K562 (cell line): ENCODE results near the gene ADD1. TPM values are rescaled to one million over a fixed set of nuclear protein-coding genes. Genes with fewer than 3 reads are reported as not detected.

ENCODE experiments used
- ATF7 ChIP-seq: fragments of 450-650 bp; IDR thresholded peaks from 2 replicates; pipeline ENCODE4 v1.7.1; 2014; ENCODE audit warnings: mild to moderate bottlenecking, moderate library complexity
- CBFB ChIP-seq: sonication (generic); formaldehyde crosslinking; IDR thresholded peaks from 2 replicates; pipeline ENCODE4 v1.4.0; 2020; ENCODE audit warnings: mild to moderate bottlenecking, missing genetic modification reagents
- CREM ChIP-seq: IDR thresholded peaks from 2 replicates; pipeline ENCODE4 v1.6.1; 2014; ENCODE audit warnings: antibody characterized with exemption, low read depth
- ELF4 ChIP-seq: fragments of 450-650 bp; formaldehyde crosslinking; IDR thresholded peaks from 2 replicates; pipeline ENCODE4 v1.4.0; 2022; ENCODE audit warnings: missing genetic modification characterization
- EP300 ChIP-seq: IDR thresholded peaks from 2 replicates; pipeline ENCODE4 v1.6.1; 2012; ENCODE audit warnings: low read length, improper control_type of control experiment
- ETS2 ChIP-seq: IDR thresholded peaks from 2 replicates; pipeline ENCODE4 v1.6.1; 2016; ENCODE audit warnings: borderline replicate concordance, missing genetic modification characterization, mild to moderate bottlenecking, moderate library complexity, missing compliant biosample characterization; ENCODE audit not compliant: poor library complexity, severe bottlenecking
- FOXJ2 ChIP-seq: fragments of 200-800 bp; sonication (Bioruptor generic); IDR thresholded peaks from 2 replicates; pipeline ENCODE4 v1.6.1; 2016; ENCODE audit warnings: missing genetic modification characterization, missing compliant biosample characterization
- FOXP1 ChIP-seq: sonication (generic); formaldehyde crosslinking; IDR thresholded peaks from 2 replicates; pipeline ENCODE4 v1.8.0; 2022; ENCODE audit warnings: mild to moderate bottlenecking, missing genetic modification reagents
- KDM5B ChIP-seq: fragments of 200-600 bp; sonication (generic); IDR thresholded peaks from 2 replicates; pipeline ENCODE4 v1.6.1; 2012; ENCODE audit warnings: low read depth, mild to moderate bottlenecking, moderate library complexity, low read length, control low read depth, inconsistent platforms; ENCODE audit not compliant: insufficient replicate concordance
- NCOA2 ChIP-seq, 2 experiments: fragments of 450-650 bp; IDR thresholded peaks; 2 replicates each; pipeline ENCODE4 v1.6.1; 2018; ENCODE audit warnings: mild to moderate bottlenecking in 2 of 2, moderate library complexity in 1 of 2; ENCODE audit not compliant: partially characterized antibody in 2 of 2
- NONO ChIP-seq, 2 experiments: fragments of 200-400 bp in 1 of 2; fragments of 450-650 bp in 1 of 2; formaldehyde crosslinking in 1 of 2; IDR thresholded peaks; 2 replicates each; pipeline ENCODE4 v1.6.1; 2017; ENCODE audit warnings: low read depth in 2 of 2, mild to moderate bottlenecking in 2 of 2, moderate library complexity in 2 of 2, low read length in 1 of 2
- NR3C1 ChIP-seq: sonication (generic); formaldehyde crosslinking; IDR thresholded peaks from 2 replicates; pipeline ENCODE4 v1.8.1; 2022; ENCODE audit warnings: missing genetic modification reagents
- PML ChIP-seq: IDR thresholded peaks from 2 replicates; pipeline ENCODE4 v1.6.1; 2012; ENCODE audit warnings: low read length, inconsistent platforms
- RBM25 ChIP-seq: fragments of 200-400 bp; formaldehyde crosslinking; IDR thresholded peaks from 2 replicates; pipeline ENCODE4 v1.6.1; 2018; ENCODE audit warnings: low read length, low read depth, moderate library complexity; ENCODE audit not compliant: severe bottlenecking
- SRSF3 ChIP-seq: fragments of 200-400 bp; formaldehyde crosslinking; IDR thresholded peaks from 2 replicates; pipeline ENCODE4 v1.6.1; 2016; ENCODE audit warnings: mild to moderate bottlenecking, low read length, moderate library complexity; ENCODE audit not compliant: insufficient read depth
- ZC3H11A ChIP-seq: IDR thresholded peaks from 2 replicates; pipeline ENCODE4 v1.6.1; 2012; ENCODE audit warnings: low read depth, low read length, improper control_type of control experiment
- ZC3H4 ChIP-seq: sonication (generic); formaldehyde crosslinking; IDR thresholded peaks from 2 replicates; pipeline ENCODE4 v1.9.0; 2021; ENCODE audit warnings: missing genetic modification reagents, borderline replicate concordance
- ZFX ChIP-seq: sonication (generic); formaldehyde crosslinking; IDR thresholded peaks from 2 replicates; pipeline ENCODE4 v1.8.0; 2022; ENCODE audit warnings: mild to moderate bottlenecking, missing genetic modification reagents, moderate library complexity
- ZNF77 ChIP-seq: fragments of 250-450 bp; sonication (Bioruptor Pico); IDR thresholded peaks from 2 replicates; pipeline ENCODE4 v1.5.0; 2020
- polyA plus RNA-seq, 8 experiments: library from polyadenylated mRNA; depleted of rRNA in 4 of 8; stranded (reverse) in 5 of 8; unstranded in 3 of 8; fragments of >200 nt; fragmentation: Nextera tagmentation in 2 of 8; fragmentation: Illumina TruSeq in 1 of 8; extraction: Ambion mirVana in 2 of 8; extraction: Trizol in 1 of 8; gene quantifications; 2 replicates each; pipeline versions ENCODE4 v1.2.1 to v1.2.3, GENCODE V29; 2011 to 2014; ENCODE audit warnings: inconsistent platforms in 1 of 8, missing spikeins in 1 of 8
- total RNA-seq, 7 experiments: library from RNA; depleted of rRNA in 6 of 7; stranded (reverse); fragments of >200 nt in 6 of 7; fragmentation: Illumina TruSeq in 2 of 7; extraction: Trizol in 2 of 7; gene quantifications; 2 replicates each; pipeline versions ENCODE4 v1.2.1 to v1.2.3, GENCODE V29; 2011 to 2021; ENCODE audit warnings: low replicate concordance in 1 of 7
- TF ChIP-seq, protein P1 (sequence below): sonication (generic); formaldehyde crosslinking; IDR thresholded peaks from 2 replicates; pipeline ENCODE4 v1.8.0; 2022; ENCODE audit warnings: mild to moderate bottlenecking, missing genetic modification reagents, borderline replicate concordance
- TF ChIP-seq, protein P2 (sequence below): sonication (generic); formaldehyde crosslinking; IDR thresholded peaks from 2 replicates; pipeline ENCODE4 v1.8.0; 2022; ENCODE audit warnings: missing genetic modification reagents, mild to moderate bottlenecking, moderate library complexity, borderline replicate concordance

The ADD1 gene
- total and polyA plus RNA-seq, 9 of the 15 experiments (the other 6 are each of a cell fraction or from before 2014, with no cell fraction given): 17.5 to 153 (median 74.0) TPM

DNA sequence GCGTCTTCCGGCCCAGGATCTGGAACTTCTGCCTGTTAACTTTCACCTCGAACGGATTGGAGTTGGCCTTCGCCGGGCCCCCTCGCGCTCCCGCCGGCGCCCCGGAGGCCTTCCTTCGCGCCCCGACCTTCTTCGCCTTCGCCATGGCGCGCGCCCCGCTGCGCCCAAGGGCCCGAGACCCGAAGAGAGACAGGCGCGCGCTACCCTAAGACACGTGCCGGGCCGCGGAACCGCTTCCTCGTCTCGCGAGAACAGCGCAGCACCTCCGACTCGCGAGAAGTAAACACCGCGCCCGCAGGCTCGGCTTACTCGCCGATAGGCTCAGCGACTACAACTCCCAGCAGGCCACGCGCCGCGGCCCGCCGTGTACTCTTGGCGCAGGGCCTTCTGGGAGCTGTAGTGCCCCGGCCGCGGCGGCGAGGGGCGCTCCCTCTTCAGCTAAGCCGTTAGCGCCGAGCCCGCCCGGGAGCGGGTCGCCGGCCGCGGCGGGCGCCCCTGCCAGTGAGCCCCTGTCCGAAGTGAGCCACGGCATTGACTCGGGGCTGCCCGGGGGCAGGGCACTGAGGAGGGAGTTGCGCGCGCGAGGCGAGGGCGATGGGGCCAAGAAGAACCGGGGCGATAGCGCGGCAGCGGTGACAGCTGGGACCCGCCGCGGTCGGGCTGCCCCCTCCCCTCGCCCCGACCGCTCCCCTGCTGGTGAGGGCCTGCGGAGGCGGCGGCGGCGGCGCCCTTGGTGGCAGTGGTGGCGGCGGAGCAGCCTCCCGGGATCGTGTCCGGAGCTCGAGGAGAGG is 119.7 kb downstream of the ADD1 start, which contains the start of the genes GRK4 and NOP14 (continued):
- TF ChIP-seq ZC3H4 (CRISPR knock-in tag): no peak
- TF ChIP-seq NR3C1 (CRISPR knock-in tag): peak; percentile 80; the same call in 1 of the 2 replicates
- TF ChIP-seq FOXP1: peak; percentile 97
- peak in 1 of 2 experiments; percentile 66; a peak in 1 of 4 replicates for TF ChIP-seq NONO (IDR thresholded peaks at IDR 0.05; ENCODE audit: low read depth in 2 of 2, low read length in 1 of 2)
- peak; percentile 94 for TF ChIP-seq CREM
- TF ChIP-seq, protein P1, sequence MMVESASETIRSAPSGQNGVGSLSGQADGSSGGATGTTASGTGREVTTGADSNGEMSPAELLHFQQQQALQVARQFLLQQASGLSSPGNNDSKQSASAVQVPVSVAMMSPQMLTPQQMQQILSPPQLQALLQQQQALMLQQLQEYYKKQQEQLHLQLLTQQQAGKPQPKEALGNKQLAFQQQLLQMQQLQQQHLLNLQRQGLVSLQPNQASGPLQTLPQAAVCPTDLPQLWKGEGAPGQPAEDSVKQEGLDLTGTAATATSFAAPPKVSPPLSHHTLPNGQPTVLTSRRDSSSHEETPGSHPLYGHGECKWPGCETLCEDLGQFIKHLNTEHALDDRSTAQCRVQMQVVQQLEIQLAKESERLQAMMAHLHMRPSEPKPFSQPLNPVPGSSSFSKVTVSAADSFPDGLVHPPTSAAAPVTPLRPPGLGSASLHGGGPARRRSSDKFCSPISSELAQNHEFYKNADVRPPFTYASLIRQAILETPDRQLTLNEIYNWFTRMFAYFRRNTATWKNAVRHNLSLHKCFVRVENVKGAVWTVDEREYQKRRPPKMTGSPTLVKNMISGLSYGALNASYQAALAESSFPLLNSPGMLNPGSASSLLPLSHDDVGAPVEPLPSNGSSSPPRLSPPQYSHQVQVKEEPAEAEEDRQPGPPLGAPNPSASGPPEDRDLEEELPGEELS (CRISPR knock-in tag): no peak; the same call in 1 of the 2 replicates
- no peak for TF ChIP-seq ETS2 (tag)
- peak; percentile 78 for TF ChIP-seq KDM5B
- TF ChIP-seq ZFX (CRISPR knock-in tag): peak; percentile 99
- TF ChIP-seq ZNF77 (CRISPR knock-in tag): no peak
- TF ChIP-seq EP300: no peak
- TF ChIP-seq, protein P2, sequence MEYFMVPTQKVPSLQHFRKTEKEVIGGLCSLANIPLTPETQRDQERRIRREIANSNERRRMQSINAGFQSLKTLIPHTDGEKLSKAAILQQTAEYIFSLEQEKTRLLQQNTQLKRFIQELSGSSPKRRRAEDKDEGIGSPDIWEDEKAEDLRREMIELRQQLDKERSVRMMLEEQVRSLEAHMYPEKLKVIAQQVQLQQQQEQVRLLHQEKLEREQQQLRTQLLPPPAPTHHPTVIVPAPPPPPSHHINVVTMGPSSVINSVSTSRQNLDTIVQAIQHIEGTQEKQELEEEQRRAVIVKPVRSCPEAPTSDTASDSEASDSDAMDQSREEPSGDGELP (CRISPR knock-in tag): peak; percentile 79
- no peak for TF ChIP-seq ZC3H11A
- no peak for TF ChIP-seq SRSF3
- peak; percentile 99 for TF ChIP-seq RBM25
- TF ChIP-seq FOXJ2 (tag): peak; percentile 97
- no peak for TF ChIP-seq ELF4 (CRISPR knock-in tag)
- TF ChIP-seq ATF7: peak; percentile 73
- TF ChIP-seq NCOA2 (IDR thresholded peaks at IDR 0.05; ENCODE audit: partially characterized antibody in 2 of 2): no peak
- TF ChIP-seq CBFB: peak; percentile 79; the same call in 1 of the 2 replicates
- peak; percentile 56; the same call in 1 of the 2 replicates for TF ChIP-seq PML
